Cerebellar nuclear complex (tissue), 1 donor: ENCODE data around the gene PRR3.
A peak's percentile ranks its signal among the peaks of the same experiment; 100 is the strongest.

ENCODE experiments used
- DNase-seq, 2 experiments: peaks; one replicate each; lab custom pipeline; 2025; lab: John Stamatoyannopoulos, UW

The PRR3 gene

DNA sequence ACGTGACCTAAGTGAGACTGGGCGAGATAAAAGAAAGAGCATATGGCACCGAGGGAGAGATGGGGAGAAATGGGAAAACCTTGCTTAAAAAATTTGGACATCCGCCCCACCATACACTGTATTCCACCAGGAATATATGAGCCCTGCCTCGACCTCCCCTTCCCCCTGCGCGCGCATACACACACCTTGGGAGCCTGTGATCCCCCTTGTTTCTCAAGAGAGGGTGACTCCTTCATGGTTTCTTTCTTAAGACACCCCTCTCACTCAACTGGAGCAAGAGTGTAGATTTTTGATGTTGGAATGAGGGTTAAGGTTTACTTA lies 14.6 kb downstream of the PRR3 start:
- DNase-seq, result no peak

GRCh38 chr6:30572148-30572547 lies 15.1 kb downstream of the PRR3 start:
- no peak for DNase-seq

GRCh38 chr6:30573113-30573512 lies 16.0 kb downstream of the PRR3 start:
- no peak for DNase-seq

DNA sequence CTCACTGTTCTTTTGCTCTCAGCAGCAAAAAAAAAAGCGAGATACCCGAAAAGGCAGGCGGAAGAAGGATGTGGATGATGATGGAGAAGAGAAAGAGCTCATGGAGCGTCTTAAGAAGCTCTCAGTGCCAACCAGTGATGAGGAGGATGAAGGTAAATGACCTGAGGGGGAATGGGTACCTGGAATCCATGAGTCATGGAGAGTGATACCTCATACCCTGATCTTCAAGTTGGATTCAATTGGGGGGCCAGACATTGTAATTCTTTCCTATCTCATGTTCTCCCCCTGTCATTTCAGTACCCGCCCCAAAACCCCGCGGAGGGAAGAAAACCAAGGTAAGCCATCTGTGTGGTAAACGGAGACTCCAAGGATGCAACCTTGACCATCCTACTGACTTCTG lies 21.0 kb downstream of the PRR3 start:
- DNase-seq, result no peak

DNA sequence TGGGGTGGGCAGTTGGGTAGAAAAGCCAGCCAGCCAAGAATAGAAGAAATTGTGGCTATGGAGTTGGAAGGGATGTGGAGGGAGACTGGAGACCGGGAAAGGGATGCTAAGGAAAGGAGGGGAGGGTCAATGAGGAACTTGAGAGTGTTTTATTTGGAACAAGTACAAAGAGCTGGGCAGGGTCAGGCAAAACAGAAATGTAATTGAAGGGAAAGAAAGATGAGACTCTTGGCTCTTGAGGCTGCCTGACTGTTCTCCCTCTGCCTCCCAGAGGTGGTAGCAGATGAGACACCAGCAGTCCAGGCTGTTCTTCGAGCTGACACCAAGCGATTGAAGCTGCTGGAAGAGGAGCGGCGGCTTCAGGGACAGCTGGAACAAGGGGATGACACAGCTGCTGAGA lies 26.8 kb downstream of the PRR3 start:
- no peak for DNase-seq

- no peak for DNase-seq
These were observed 32.8 kb downstream of the PRR3 start for GRCh38 chr6:30589754-30590358.

GRCh38 chr6:30590509-30590908 lies 33.4 kb downstream of the PRR3 start:
- DNase-seq, result no peak

DNA sequence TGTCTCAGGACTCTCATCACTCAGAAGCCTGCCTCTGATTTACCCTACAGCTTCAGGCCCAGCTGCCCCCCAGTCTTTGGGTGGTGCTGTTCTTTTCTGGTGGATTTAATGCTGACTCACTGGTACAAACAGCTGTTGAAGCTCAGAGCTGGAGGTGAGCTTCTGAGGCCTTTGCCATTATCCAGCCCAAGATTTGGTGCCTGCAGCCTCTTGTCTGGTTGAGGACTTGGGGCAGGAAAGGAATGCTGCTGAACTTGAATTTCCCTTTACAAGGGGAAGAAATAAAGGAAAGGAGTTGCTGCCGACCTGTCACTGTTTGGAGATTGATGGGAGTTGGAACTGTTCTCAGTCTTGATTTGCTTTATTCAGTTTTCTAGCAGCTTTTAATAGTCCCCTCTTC lies 33.9 kb downstream of the PRR3 start:
- DNase-seq, result no peak

DNA sequence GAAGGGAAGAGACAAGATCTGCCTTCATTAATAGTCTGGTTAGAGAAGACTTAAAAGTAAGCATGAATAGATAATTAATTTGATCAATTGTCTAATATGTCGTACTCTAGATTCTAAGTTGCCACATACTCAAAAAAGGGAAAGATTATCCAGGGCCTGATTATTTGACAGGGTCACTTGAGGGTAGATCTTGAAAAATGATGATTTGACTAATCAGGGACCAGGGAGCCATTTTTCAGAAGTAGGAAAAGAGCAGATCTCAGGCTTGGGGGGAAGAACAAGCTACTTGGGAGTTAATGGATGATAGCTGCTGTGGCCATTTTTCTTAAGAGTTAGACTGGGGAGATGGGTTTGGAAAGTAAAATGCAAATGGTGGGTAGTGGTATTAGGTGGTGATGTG lies 35.2 kb downstream of the PRR3 start:
- DNase-seq, result no peak

- DNase-seq, result peak in 1 of 2 experiments; percentile 26
These were observed 40.4 kb downstream of the PRR3 start for GRCh38 chr6:30597315-30598144.

GRCh38 chr6:30598912-30599624 lies 42.0 kb downstream of the PRR3 start:
- no peak for DNase-seq

- DNase-seq, result no peak
These were observed 42.7 kb downstream of the PRR3 start for GRCh38 chr6:30599625-30600324.

DNA sequence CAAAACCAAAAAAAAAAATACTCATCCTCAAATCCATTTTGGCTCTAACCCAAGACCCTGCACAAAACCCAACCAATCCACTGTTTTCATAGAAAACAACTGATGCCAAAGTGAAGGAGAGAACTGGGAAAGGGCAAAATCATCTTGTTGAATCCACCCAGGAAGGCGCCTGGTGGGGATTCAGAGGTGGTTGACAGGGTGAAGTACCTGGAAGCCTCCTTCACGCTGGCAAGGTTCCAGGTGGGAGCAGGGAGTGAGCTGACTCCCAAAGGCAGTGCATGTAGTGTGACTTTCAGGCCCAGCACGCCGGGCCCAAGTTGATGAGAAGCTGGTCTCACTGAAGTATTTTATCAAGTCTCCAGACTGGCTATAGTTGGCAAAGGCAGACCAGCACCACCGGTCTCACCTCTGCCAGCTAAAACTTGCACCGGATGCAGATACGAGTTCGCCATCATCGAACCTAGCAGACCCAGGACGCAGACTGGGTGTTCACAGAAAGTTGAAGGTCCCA lies 43.4 kb downstream of the PRR3 start:
- no peak for DNase-seq

GRCh38 chr6:30601436-30601814 lies 44.3 kb downstream of the PRR3 start:
- DNase-seq, result no peak

- no peak for DNase-seq
These were observed 44.9 kb downstream of the PRR3 start for GRCh38 chr6:30601815-30602641.

- no peak for DNase-seq
These were observed 46.9 kb downstream of the PRR3 start for GRCh38 chr6:30603961-30604360.

DNA sequence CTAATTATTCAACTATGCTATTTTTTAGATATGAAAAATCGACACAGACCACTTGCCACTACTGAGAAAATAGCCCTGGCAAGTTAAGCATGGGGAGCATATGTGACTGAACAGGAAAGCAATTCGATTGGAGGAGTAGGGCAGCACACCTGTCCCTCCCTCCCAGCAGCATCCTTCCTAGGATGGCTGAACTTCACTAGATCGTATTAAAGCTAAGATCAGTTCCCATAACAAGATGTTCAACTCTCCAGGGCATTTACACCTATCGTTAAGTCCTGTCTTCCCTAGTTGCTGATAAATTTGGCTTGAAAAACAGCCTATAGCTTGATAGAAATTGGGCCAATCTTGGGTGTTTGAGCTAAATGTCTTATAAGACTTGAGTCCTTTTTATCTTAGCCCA lies 53.0 kb downstream of the PRR3 start:
- DNase-seq, result no peak

- DNase-seq, result no peak
These were observed 54.2 kb downstream of the PRR3 start for GRCh38 chr6:30611150-30611855.

DNA sequence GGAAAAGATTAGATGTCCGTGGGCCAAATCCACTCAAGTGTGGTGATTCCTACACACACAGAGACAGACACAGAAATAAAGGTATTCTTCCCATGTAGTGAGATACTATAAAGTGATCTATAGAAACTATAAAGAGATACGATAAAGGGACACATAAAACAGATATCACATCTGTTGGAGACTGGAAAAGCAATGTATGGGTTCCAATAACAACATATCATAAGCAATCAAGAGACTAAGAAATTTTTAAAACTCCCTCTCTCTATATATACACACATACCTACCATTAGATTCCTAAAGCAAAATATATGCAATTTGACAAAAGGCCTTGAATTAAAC lies 54.7 kb downstream of the PRR3 start:
- DNase-seq, result no peak

DNA sequence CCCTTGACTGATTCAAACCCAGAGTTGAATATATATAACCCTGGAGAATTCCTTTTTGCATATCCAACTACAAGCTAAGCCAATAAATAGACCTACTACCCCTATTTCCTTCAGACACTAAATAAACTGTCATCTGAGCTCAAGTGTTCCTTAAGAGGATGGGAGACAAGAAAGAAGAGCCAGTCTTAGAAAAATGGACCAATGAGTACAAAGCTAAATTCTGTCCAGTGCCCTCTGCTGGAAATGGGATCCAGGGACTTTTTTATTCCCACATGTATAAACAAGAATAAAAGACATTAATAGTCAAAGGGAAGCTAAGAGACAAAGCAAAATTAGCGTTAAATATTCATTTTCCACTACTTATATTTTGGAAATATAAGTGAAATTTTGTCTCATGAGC lies 55.1 kb downstream of the PRR3 start:
- no peak for DNase-seq

DNA sequence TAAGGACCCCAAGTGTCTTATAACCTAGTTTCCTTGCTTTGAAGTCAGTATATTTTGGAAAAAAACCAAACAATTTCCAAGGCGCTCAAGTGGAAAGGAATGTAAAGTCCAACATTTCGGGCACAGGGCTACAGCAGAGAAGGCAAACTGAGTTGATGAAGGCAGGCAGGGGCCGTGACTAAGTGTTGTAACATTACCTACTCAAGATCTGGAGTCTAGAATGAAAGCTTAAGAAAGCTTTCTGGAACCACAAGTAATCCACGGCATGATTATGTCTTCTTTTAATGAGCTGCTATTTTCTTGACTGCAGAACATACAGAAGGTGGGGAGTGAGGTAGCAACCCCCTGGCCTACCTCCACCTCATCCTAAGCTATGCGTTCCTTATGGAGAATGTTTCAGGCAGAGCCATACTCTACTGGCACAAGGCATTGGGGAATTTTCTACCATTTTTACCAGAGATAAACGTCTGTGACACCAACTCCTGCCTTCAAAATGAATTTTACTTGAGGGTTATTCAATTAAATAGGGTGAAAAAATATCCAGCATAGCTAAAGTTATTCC lies 55.7 kb downstream of the PRR3 start:
- no peak for DNase-seq
